Stromal cell of bone marrow (primary cell): ENCODE results near the gene SCD5.

Source experiments
- DNase-seq: peaks from one replicate; pipeline ENCODE4 v3.0.0-alpha.2; 2012; ENCODE audit warnings: low read depth

SCD5 gene

DNA sequence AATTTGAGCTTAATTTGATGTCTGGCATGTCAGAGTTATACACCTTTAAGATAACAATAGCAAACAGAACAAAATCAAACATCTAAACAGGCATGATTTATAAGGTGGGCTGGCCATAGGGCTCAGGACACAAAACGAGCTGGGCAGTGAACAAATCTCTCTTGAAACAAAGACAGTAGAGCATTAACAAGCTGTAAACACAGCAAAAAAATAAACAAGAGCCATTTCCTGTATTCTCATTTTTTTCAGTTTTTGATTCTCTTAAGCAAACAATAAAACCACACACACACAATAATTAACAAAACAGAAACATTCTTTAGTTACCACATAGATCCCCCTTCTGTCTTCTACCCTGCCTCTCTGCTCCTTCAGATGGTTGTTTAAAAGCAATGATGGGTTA is 168.5 kb downstream of the SCD5 start:
- DNase-seq: no peak

DNA sequence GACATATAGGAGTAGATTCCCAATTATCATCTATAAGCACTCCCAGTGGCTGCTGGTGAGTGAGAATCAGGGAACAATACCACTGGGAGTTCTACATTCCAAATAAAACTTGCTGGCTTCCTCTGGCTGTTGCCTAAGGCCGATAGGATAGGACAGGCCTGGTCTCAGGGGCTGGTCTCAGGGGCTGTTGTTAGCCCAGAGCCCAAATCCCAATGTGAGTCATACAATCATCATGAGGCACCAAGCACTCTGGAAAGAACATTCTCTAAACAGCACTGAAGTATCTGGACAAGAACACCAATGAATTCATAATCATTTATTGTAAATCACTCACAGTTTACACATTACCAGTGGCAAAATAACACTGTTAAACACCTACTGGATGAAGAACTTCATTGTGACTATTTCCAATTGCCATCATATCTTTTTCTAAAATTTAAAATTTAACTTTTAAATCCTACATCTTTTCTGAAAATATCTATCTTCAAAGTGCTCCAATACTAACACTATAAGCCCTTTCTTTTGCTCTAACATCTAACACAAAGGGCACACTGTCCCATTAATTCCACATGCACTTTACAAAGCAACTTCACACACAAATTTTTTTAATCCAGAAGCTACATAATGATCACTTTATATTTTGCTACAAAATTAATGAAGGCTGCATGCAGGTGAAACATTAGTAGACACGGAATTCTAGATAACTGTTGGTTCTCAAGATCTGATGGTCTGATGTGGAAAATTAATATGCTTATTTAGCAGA is 169.2 kb downstream of the SCD5 start:
- no peak for DNase-seq

DNA sequence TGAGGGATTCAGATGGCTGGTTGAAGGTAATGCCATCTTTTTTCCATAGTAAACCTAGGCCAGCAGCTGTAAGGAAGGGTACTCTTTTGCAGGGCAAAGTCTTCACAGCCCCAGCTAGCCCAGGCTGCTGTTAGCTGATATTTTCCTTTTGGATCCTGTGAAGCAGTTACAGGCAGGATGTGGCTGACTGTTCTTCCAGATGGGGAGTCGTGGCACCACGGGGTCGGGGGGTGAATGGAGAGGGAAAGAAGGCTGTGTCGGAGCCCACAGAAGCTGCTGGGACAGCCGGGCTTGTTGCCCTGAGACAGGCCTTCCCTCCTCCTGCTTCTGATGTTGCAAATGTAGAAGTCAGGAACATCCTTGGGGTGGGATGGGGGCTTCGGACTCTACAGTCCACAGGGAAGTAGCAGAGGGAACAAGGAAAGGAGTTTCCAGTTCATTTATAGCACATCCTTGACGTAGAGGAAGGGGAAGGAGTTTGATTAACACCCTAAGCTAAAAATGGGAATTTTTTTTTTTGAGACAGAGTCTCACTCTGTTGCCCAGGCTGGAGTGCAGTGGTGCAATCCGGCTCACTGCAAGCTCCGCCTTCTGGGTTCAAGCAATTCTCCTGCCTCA is 172.2 kb downstream of the SCD5 start:
- DNase-seq: no peak

DNA sequence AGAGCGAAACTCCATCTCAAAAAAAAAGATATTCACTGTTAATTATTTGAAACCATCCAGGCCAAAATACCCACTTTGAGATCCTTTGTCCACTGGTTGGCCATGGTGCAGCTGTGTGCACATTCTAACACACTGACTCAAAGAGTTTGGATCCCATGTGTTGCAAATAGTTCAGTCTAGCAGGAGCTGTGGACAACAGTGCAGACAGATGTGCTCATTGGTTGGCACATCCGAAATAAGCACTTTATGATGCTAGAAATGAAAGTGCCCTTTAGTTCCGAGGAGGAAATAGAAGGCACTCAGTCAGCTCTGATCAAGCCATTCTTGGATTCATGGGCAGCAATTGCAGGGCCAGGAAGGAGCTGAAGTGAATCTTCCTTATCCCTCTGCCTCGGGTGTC is 173.8 kb downstream of the SCD5 start:
- no peak for DNase-seq

DNA sequence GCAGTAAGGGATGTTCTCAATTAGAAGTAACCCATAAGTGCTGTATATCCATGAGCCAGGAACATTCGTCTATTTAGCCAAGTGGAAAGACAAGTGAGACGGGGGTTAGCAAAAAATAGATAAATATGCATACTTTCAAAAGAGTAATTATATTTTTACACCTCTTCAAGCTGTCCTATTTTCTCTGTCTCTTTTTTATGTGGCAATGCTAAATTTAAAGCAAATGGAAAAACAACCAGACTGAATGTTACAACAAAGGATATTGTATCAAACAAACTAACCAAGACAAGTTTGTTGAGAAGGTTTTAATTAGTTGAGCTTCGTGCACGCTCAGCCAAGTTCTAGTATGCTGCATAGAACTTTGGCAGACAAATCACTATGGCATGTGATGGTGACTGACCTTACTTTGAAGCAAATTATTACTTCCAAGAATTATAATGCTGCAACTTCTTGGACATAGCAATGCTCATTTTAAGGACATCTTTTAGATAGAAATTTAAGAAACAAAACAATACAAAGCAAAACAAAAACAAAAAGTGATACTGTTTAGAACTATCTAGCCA is 175.4 kb downstream of the SCD5 start:
- no peak for DNase-seq

DNA sequence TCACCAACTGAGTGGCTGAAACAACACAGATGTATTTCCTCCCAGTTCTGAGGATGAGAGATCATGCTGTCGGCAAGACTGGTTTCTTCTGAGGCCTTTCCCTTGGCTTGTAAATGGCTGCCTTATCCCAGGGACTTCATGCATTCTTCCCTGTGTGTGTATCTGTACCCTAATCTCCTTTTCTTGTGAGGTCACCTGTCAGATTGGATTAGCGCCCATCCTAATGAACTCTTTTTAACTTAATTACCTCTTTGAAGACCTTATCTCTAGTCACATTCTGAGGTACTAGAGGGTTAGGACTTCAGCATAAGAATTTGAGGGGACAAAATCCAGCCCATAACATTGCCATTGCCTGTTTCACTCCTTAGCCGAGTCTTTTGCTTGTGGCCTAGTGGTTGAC is 177.3 kb downstream of the SCD5 start:
- no peak for DNase-seq

DNA sequence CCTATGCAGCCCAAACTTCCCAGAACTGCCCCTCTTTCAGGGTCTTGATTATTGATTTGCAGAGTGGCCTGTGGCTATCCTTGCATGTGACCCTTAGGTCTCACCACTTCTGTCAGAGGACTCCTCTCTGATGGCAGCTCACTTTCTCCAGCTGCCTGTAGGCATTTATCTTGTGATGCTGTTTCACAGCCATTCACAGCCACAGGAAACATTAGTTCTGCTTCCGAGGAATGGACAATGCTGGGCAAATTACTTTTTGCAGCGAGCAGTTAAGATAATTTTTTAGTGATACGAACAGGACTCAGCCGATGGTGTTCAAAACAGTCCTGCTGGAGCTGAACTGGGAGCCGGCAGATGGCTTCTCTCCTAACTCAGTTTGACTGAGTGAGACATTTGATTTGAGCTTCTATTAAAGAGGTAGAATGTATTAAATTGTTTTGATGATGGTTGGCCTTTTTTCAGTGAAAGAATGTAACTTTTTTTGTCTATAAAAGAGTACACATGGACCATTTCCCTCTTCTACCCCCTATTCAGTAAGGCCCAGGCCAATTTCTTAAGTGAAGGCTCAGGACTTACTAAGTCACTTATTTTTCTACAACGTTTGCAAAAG is 178.4 kb downstream of the SCD5 start:
- DNase-seq: no peak

DNA sequence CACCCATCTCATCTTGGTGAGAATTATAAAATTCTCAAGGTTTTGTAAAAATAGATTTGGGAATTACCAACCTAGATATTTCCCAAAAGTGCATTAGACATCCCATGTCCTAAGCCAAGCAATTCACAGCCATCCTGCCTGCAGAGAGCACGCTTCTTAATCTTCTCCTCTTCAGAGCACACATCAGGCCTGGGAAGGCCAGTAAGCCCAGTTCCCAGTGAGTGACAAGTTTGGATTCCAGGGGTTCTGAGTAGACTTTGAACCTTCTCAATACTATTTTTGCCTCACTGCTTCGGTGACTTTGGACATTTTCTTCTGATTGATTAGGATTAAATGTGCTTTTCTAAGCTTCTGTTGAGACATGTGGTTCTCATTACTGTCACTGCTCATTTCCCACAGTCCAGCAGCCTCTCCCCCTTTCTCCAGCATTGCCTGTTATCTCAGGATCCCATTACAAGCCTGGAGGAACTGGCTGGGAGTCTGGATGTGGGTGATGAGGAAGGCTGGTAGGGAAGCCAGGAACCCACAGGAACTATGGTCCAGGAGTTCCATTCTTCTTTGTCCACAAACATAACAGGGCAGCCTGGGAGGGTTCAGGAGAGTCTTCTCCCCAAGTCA is 180.4 kb downstream of the SCD5 start:
- peak; percentile 26 for DNase-seq

DNA sequence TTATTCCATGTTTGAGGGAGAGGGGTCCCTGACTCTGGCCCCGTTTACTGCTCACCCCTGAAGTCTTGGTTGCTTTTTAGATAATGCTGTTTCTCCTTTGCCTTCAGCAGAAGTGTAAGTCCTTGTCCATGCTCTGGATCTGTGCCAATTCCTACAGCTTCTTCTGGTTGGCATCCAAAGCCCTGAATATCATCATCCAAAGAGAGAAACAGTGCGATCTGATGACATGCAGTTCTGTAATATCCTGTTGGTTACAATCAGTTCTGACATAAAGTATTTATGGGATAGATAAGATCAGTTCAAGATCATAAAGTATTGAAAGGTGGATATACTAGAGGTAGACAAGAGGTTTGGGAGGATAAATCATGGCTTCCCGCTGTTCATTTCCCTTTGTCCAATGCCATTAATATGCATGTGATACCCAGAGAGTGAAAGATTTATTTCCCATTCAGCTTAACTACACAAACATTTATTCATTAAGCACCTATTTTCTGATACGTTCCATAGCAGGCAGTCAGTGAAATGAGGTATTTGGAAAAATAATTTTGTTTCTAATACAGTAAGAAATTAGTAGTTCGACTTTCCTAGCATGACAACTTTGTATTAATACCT is 183.7 kb downstream of the SCD5 start:
- DNase-seq: no peak

DNA sequence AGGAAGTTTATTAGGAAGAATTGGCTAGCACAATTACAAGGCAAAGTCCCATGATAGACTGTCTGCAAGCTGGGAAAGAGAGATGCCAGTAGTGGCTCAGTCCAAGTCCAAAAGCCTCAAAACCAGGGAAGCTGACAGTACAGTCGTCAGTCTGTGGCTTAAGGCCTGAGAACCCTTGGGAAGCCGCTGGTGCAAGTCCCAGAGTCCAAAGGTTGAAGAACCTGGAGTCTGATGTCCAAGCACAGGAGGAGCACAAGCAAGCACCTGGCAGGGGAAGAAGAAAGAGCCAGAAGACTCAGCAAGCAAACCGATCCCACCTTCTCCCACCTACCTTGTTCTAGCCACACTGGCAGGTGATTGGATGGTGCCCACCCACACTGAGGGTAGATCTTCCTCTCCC is 185.5 kb downstream of the SCD5 start:
- DNase-seq: no peak

DNA sequence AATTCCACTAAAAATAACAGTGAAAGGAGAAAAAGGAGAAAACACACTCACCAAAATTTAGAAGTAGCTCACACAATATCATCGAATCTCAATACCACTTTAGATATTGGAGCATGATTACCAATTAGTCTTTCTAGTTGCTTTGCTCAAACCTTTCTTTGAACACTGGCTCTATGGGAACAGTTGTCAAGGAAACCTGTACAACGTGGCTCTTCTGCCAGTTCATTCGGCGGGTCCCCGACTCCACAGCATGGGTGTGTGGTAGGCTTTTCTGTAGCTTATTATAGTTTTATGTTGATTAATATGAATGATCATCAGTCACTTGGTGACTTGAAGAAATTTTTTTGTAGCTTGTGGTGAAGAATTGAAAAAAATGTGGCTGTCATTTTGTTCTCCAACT is 186.6 kb downstream of the SCD5 start:
- no peak for DNase-seq

DNA sequence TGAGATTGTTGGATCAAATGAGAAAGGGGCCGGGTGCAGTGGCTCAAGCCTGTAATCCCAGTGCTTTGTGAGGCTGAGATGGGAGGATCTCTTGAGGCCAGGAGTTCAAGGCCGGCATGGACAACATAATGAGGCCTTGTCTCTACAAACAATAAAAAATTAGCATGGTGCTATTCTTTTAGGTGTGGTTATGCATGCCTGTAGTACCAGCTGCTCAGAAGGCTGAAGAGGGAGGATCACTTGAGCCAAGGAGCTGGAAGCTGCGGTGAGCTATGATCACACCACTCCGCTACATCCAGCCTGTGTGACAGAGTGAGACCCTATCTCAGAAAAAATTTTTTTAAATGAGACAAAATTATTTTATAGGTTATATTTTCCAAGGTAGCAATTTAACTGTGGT is 187.1 kb downstream of the SCD5 start:
- DNase-seq: no peak

DNA sequence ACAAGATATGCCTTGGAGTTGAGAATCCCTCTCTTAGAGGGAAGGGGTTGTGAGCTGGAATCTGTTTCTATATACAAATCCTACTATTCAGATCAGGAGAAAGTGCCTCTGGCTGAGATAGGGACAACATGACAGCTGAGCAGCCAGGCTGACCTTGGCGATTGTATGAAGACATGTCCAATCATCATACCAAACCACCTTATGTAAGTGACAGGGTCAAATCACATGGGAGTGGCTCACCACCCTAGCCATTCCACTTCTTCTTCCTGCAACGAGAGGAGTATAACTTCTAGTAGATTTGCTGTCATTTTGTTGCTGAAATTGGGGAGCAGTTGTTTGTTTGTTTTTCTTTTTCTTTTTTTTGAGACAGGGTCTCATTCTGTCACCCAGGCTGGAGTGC is 188.6 kb downstream of the SCD5 start:
- DNase-seq: no peak

DNA sequence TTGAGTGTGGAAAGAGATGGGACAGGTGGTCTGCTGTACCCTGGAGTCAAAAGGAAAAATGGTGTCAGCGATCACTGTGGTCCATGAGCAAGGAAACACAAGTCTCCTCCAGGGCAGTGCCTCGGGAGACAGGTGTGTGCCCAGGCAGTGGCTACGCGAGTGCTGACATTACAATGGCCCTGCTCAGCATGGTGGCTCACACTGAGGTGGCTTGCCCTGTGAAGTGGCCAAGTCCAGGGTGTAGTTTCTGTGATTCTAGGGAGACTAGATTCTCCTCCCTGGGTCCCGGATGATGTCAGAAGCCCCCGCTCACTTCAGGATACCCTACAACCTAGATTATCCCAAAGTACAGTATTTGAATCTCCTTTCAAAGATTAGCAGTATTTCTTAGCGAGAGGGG is 192.0 kb downstream of the SCD5 start:
- no peak for DNase-seq

DNA sequence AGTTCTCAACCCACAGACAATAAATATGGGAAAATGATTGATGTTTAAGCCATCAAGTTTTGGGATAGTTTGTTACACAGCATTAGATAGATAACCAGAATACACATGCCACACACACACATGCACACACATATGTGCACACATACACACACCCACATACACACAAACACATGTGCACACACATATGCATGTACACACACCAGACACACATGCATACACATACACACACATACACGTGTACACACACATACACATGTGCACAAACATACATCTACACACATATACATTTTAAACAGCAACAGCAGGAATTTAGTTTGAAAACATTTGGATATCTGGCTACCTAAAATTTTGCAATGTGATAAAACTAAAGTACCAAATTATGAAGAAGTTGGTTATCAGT is 194.1 kb downstream of the SCD5 start:
- no peak for DNase-seq

DNA sequence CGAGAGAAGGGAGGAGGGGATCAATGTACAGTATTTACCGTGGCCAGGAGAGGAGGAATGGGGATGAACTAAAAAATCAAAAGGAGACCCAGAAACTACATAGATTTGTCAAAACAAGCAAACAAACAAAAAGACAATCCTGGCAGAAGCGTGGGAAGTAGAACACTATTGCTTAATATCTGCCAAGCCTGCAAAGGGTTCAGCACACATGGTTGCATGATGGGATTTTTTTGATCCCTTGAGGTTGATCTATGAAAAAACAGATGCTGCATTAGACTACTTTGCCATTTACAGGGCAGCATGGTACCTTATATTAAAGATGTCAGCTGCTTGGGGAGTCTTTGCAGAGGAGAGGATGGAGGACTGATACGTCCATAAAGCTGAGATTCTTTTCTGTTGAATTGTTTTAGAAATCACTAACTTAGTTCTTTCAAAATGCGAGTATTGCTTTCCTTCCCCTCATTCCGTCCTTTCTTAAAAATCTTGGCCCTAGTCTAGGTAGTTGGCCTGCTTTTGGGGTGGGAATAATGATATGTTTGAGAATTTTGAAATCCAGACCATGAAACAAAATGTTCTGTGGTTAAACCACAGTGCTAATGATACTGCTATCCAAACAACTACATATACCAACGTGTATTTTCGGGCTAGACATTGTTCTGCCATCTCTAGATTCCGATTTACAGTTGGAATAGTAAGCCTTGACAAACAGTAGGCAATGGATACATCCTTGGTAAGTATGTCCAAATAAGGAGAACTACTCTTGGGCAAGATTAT is 197.2 kb downstream of the SCD5 start:
- DNase-seq: no peak

DNA sequence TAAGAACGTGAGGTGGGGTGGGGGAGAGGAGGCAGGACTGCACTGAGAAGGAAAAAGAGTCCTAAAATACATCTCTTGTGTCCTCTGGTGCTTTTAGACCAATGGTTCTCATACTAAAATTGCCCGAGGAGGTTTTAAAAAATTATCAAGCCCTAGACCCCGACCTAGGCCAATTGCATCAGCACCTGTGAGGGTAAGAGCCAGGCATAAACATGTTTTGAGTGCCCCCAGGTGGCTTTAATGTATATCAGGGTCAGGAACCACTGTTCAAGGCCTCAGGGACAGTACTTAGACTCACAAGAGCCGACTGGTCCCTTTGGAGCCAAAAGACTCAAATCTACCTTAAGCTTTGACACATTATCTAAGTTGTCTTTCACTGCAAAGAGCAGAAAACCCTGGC is 199.3 kb downstream of the SCD5 start:
- DNase-seq: no peak

DNA sequence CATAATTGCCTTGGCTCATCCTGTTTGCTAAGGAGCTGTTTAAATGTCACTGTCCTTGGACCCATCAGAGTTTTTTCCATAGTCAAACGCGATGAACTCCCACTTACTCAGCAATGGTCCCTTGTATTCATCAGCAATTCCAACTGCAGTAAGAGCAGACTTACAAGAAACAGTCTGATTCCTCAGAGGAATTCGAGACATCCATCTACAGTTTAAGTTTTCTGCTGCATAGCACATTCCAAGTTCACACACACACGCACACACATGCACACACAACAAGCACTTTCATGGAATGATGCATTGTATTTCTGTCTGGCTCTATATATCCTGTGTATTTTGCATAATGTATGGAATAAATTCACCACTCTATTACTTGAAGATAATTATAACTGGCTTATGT is 204.1 kb downstream of the SCD5 start:
- DNase-seq: no peak

DNA sequence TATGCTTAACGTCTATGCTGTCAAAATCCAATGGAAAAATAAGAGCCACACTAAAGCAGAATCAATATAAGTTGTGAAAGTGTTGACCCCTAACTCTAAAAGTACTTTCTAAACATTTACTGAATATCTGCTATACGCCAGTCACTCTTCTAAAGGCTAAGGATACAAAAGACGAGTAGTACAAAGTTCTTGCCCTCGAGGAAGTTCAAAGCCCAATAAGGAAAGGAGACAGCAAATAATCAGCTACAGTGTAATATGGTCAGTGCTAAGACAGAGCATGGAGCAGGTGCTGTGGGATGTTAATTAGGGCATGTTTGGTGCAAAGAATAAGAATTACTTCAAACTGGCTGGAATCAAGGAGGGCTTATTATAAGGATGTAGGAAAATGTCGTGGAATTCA is 205.2 kb downstream of the SCD5 start:
- no peak for DNase-seq

DNA sequence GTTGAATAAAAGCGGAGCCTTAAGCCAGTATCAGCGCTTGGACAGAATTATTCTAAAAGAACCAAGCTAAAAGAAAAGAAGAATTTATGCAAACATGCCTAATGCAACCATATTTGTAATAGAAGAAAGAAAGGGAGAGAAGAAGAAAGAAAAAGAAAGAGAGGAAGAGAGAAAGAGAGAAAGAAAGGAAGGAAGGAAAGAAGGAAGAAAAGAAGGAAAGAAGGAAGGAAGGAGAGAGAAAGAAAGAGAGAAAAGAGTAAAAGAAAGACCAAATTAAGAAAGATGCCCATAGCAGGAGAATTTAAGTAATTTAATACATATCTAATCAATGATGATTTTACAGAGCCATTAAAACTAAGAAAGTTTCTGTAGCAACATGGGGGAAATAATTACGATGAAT is 206.0 kb downstream of the SCD5 start:
- no peak for DNase-seq

DNA sequence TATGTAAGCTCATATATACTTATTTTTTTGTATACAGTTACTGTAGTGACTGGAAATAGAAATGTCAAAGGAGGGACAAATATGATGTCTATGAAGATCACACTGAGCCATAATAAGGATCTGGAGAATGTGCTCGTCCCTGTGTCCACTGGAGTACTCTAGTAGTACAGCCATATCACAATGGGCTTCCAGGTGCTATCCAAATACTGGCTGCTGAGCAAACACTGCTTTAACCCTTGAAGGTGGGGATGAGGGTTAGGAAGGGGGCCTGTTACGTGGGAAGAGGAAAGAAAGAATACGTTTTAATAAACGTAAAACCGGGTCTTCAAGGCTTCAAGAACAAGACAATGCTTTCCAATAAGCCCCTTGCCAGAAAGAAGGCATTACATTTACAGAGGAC is 207.0 kb downstream of the SCD5 start:
- no peak for DNase-seq

DNA sequence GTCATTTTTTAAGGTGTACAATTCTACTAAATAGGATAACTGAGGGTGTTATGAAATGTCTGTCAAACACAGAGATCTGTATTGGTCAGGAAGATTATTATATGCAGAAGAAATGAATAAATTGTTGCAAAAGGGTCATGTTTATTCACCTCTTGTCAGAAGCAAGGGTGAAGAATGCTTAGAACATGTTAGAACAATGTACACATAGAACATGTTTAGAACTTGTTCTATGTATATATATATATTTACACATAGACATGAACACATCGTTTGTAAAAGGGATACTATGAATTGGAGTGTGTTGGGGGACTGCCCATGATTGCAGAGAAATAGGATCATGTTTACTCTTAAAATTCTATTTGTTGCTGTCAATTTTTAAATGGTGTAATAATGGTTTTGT is 208.8 kb downstream of the SCD5 start:
- DNase-seq: no peak
